T-helper 22 cell (primary cell): Measurements from ENCODE around the gene CST8.
"Not testable (repeated sequence)": the region's sequence is repeated elsewhere in the genome, so short reads cannot be mapped to it uniquely, and the experiment has no call there.

Experiments
- DNase-seq: peaks from one replicate; pipeline ENCODE4 v3.0.0-alpha.2; 2020; ENCODE audit warnings: low read depth

CST8 gene, protein sequence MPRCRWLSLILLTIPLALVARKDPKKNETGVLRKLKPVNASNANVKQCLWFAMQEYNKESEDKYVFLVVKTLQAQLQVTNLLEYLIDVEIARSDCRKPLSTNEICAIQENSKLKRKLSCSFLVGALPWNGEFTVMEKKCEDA

DNA sequence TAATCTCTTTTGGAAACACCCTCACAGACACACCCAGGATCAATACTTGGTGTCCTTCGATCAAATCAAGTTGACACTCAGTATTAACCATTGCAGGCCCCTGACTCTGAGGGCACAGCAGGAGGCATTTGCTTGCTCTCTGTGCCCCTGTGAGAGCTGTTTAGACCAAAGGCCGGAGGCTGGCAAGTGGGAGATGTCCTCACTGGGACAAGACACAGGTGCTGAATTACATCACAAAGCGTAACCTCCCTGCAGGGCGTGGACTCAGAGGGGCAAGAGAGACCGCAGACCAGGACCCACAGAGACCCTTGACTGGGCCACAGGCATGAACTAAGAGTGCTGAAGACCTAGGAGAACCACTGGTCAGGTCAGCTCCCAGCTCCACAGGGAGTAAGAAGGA is at the start of gene CST8:
Gene CST8, plus strand, starts transcription at position 301 of the 400 bp plus-strand sequence. CDS start 551 bp downstream, outside the sequence.
- DNase-seq, result no peak

DNA sequence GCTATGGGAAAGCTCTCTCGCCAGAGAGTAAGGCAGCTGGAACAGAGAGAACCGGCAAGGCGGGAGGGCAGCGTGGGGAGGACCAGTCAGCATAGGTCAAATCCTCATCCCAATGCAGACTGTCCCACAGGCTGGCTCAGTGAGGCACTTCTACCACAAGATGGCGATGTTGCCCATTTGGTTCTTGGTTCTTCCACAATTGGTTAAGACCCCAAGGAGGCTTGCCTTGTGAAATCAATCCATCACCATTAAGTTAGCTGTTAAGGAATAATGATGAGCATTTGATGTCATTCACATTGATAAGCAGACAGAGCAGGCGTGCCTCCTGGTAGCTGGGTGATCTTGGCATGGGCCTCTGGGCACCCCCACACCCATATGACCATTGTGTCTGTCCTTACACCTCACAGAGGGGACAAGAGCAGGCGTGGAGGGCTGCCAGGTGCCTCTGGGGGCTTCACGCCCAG is 49.0 kb upstream of the CST8 start:
- no peak for DNase-seq

DNA sequence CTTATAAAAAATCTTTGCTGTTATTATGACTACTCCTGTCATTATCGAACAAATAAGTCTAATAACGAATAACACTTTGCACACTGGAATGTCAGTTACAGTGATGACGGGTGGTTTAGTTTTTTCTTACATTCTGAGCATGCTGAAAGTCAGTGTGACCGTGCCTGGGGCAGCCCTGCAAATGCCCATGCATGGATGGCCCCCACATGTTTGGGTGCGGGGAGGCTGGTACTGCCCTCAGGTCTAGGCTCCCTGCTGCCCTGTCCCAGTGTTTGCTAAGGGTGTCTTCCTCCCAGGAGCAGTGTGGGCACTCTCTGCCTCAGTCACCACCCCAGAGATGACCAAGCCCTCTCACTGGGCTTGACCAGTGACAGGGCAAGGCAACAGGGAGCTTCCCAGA is 48.5 kb upstream of the CST8 start:
- DNase-seq, result no peak

DNA sequence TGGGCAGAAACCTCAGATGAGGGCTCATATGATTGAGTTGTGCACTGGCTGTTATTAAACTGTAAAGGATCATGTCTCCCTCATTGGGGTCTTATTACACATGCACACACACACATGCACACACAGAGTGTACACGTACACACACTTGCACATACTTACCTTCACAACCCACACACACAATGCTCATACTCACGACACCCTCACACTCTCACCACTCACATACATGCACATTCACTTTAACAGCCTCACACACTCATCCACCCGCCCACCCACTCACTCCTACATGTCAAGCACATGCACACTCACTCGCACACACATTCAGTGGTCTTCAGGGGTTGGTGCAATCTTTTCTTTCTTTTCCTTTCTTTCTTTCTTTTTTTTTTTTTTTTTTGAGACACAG is 46.1 kb upstream of the CST8 start:
- DNase-seq, result no peak

DNA sequence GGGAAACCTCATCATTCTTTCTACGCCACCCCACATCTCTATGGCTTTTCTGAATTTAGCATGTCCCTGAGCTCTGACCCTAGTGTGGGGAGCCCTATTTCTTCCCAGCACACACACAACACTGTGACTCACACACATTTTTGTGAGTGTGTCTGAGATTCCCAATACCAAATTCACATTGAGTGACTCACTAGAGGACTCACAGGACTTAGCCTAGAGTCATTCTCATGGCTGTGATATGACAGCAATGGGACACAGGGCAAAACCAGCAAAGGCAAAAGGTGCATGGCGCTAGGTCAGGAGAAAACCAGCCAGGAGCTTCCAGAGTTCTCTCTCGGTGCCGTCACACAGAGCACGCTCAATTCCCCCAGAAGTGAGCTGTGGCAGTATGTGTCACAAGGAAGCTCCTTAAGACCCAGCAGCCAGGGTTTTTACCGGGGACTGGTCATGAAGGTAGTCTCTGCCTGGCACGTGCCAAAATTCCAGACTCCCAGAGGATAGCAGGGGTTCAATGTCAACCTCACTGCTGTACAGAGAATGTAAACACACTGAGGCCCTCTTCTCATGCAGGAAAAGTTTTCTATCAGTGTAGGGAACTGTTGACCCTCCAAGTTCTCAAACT is 45.2 kb upstream of the CST8 start:
- DNase-seq, result no peak

DNA sequence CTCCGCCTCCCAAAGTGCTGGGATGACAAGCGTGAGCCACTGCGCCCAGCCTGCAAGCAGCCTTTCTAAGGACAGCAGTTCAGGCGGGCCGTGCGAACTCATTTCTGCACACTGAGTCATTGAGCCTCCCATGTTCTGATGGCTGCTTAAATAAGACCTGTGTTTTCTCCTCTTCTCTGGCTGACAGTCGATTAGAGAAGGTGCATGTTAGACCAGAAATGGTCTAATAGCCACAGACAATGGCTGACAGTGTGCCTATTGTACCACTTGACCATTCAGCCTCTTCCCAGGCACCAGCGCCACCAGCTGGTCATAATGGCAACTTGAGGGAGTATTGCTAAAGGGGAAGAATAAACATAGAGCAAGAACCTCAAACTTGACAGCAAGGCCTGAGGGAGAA is 44.4 kb upstream of the CST8 start:
- no peak for DNase-seq

DNA sequence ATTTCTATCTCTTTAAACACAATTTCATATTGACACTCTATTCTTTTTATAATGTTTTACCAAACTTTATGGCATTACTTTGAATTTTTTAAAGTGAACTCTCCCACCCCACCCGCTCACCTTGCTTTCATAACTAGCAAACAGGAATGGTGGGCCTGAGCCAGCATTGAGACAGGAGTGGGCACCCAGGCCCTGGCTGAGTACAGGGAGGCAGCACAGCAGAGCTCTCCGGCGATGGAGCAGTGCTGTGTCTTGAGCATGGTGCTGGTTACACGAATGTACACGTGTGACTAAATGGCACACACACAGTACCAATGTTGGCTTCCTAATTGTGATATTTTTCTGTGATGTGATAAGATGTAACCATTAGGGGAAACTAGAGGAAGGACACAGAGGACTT is 42.8 kb upstream of the CST8 start:
- DNase-seq, result no peak

DNA sequence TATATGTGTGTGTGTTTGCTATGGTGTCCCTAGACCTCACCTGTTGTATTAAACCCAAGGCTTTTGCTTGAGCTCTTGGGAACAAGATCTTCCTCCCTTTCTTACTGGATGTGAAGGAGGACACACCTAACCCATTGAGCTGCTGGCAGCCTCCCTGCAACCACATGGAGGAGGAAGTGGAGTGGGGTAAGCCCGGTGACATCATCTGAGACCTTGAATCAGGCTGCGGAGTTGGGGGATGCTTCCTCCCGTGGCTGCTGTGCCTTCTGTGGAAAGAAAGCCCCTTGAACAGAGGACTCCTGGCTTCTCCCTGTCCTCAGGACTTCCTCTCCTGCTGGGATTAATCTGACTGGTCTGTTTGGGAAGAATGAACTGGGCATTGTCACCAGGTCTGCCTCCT is 41.5 kb upstream of the CST8 start:
- no peak for DNase-seq

DNA sequence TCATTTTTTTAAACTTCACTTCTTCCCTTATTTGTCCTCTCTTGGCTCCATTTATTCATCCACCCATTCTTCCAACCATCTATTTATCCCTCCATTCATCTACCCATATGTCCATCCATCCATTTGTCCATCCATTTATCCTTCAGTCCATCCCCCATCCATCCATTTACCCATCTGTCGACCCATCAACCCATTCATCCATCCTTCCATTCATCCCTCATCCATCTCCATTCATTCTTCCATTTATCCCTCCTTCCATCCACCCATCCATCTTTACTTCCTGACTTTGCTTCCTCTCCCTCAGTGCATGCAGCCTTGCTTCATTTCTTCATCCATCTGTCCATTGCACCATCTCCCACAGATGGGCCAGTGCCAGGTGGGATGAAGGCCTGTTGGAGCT is 40.0 kb upstream of the CST8 start:
- DNase-seq, result no peak

DNA sequence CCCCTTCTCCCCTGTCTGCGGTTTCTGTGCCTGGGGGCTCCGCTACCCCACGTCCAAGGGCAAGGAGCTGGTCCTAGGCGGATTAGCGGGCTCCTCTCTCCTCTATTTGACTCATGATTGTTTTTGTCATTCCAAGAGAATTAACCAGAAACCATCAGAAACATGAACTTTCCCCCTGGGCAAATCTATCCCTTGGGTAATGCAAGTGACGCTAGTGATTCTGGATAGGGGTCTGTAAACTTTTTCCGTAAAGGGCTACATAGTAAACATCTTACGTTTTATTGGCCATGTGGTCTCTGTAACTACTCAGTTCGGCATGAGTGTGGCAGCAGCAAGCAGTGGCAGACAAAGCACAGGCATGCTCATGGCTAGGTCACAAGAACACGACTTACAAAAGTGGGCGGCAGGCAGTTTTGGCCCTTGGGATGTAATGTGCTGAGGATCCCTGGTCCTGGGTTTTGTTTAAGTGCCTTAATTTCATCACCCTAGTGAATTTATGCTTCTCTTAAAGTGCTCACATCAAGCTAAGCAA is 38.9 kb upstream of the CST8 start:
- no peak for DNase-seq

DNA sequence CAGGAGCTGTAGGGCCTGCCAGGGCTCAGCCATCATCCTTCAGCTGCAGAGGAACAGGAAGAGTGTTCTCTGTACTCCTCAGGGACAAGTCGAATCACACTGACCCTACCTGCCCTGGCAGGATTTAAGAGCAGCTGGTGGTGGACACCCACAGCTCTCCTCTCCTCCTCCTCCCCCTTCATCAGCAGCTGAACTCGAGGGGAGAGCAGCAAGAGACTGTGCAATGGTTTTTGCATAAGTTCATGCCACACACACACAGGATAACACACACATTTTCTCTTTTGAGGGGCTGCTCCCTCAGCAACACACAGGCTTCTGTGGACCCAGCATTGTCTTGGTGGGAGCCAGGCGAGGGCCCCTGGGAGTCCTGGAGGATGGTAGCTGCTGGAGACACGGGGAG is 38.1 kb upstream of the CST8 start, which contains the start of gene CST11:
Gene CST11, minus strand, starts transcription at position 101 of the 400 bp plus-strand sequence. Its CDS starts 65 bp downstream, at position 36.
- DNase-seq, result no peak

DNA sequence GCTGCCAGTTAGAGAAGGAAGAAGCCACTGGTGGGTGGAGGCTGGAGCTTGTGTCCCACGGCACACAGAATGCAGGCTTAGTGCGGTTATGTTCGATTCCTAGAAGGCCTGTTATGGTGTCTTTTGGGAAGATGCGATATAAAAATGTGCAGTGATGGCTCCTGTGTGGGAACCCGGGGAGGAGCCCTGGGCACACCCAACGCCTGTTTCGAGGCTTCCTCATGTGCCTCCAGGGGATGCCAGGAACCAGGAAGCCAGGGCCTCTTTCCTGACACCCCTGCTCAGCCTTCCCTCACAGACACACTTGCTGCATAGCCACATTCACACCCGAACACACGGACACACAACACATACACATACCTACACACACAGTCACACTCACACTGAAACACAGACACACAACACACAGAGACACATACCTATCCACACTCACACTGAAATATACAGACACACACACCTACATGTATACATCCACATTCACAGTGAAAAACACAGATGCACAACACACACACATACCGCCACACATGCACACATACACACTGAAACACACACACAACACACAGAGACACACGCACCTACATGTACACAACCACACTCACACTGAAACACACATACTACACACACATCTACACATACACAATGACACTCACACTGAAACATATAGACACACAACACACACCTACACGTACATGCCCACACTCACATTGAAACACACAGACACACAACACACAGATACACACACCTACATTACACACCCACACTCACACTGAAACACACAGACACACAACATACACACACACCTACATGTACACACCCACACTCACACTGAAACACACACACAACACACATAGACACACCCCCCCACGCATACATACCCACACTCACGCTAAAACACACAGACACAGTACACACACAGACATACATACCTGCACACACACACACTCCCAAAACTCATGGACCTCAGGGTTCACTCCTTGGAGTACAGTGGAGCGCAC is 37.1 kb upstream of the CST8 start:
- no peak for DNase-seq

DNA sequence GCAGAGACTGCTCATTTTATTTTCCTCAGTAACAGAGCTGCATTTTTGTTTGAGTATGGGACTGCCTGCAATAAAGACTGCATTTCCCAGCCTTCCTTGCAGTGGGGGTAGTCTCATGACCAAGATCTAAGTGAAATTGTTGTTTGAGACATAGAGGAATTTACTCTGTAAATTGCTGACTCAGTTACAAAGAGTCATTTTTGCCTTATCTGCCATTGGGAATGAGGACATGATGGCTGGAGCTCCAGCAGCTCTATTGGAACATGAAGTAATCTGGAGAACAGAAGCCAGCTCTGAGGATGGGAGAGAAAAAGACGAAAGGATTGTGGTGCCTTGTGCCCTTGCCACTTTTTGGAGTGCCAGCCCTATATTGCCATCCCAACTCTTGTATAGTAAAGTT is 36.1 kb upstream of the CST8 start:
- DNase-seq, result no peak

DNA sequence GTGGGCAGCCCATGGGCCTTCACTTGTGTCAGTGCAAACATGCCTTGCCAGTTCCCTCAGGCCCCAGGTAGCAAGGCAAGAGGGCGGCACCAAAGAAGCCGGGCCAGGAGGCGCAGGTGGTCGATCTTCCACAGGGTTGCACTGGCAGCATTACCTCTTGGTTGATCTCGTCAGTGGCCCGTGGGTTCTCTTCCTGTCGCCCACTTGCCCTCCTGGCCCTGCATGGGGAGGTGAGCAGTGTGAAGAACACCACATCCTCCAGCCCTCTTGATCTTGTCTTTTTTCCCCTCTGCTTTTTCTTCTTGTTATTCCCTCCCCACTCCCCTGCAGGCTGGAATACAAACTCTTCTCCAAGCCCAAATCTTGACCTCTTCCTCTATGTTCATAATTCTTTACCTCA is 35.3 kb upstream of the CST8 start:
- no peak for DNase-seq

DNA sequence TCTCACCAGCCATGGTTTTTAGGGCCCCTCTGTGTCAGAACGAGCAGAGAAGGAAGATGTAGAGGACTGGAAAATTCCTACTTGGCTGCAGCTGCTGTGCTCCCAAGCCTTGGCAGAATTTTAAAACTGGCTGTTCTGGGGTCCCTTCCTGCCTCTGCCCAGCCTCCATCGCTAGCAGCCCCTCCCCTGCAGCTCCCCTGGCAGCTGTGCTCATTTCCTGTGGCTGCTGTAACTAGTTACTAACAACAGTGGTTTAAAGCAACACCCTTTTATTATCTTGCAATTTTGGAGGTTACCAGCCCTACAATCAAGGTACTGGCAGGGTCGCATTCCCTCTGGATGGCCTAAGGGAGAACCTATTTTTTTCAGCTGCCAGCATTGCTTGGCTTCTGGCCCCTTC is 34.5 kb upstream of the CST8 start:
- DNase-seq, result no peak

DNA sequence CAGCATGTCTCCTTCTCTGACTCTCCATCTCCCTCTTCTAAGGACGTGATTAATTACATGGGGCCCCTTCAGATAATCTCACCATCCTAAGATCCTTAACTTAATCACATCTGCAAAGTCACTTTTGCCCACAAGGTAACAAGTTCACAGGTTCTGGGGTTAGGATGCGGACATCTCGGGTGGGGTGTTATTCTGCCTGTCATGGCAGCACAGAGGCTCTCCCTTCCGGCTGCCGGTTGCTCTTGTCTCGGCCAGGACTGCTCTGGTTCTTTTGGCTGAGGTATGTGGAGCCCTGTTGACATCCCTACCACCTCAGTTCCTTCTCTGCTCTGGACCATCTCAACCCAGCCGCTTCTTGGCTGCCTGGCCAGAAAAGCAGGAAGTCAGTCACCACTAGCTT is 34.0 kb upstream of the CST8 start:
- no peak for DNase-seq

DNA sequence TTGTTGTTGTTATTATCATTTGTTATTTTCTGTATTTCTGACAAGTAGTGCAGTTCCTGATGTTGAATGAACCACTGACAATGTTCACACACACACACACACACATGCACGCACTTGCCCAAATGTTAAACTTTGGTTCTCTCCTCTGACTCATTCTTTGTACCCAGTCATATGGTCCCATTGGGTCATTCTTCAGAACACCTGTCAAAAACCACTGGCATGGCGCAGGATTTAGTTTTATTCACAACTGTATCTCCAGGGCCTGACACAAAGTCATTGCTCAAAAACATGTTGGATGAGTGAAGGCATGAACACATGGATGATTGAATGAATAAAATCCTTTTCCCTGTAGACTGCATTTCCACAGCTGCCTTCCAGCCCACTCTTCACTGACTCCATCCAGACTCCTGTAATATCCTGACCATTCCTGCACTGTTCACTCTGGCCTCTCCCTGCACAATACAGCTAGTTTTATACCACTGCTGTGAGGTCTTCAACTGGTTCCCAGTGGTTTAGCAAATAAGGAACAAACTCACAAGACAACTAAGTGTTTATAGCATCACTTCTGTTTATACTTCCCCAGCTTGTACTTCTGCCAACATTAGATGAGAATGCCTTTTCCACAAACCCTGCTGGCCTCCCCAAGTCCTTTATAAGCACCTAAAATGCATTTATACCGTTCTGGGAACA is 31.3 kb upstream of the CST8 start:
- DNase-seq, result no peak

DNA sequence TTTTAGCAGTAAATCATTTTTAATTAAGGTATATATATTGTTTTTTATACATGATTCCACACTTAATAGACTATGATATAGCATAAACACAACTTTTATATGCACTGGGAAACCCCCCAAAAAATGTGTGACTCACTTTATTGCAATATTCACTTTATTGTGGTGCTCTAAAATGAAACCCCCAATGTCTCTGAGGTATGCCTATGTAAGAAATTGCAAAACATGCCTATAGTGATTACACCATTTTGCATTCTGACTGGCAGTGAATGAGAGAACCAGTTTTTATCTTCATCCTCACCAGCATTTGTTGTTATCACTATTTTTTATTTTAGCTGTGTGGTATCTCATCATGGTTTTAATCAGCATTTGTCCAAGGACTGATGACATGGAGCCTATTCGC is 29.7 kb upstream of the CST8 start:
- DNase-seq, result no peak

DNA sequence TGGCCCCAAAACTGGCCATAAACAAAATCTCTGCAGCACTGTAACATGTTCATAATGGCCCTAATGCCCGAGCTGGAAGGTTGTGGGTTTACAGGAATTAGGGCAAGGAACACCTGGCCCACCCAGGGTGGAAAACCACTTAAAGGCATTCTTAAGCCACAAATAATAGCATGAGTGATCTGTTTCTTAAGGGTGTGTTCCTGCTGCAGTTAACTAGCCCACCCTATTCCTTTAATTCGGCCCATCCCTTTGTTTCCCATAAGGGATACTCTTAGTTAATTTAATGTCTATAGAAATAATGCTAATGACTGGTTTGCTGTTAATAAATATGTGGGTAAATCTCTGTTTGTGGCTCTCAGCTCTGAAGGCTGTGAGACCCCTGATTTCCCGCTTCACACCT is 24.0 kb upstream of the CST8 start:
- not testable (repeated sequence) for DNase-seq

DNA sequence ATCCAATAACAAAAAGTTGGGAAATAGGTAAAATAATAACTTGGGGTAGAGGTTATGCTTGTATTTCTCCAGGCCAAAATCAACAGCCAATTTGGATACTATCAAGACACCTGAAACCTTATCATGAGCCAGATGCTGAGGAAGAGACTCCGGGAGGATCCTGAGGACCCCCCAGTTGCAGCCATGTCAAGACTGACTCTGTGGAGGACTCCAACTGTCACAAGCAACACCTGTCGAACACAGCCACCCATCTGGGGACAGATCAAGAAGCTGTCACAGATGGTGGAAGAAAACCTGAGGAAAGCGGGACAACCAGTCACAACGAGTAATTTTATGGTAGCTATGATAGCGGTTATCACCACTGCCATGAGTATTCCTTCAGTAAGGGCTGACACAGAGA is 18.6 kb upstream of the CST8 start:
- DNase-seq, result not testable (repeated sequence)

DNA sequence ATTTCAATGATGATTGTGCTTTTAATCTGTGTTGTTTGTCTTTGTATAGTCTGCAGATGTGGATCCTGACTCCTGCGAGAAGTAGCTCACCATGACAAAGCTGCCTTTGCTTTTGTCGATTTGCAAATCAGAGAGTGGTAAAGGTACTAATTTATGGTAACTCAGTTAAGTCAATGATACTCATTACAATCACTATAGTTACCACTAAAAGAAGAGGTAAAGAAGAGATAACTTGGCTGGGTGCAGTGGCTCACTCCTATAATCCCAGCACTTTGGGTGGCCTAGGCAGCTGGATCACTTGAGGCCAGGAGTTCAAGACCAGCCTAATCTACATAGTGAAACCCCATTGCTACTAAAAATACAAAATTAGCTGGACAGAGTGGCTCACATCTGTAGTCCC is 17.6 kb upstream of the CST8 start:
- DNase-seq, result not testable (repeated sequence)

DNA sequence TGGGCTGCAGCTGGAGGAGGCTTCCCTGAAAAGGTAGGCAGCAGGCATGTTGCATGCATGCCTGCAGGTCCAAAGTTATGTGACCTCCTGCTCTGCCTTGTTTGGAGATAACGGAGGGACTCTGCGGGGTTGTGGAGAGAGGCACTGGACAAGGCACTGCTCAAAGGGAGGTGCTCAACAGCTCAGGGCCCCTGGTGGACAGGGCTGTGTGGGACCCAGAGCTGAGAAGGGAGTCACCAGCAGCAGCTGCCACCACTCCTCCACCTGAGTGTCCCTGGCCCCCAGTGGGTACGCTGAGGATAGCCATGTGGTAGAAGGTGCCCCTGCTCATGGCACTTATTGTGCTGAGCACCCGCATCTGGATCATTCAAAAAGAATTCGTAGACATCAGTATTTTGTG is 15.5 kb upstream of the CST8 start:
- DNase-seq, result no peak
